BLaER1 treated with 17β-estradiol and CSF1 and Interleukin-3, amounts not matched to agents 10 nM and 100 nM (cell line): ENCODE data around the gene CYP2W1.

Experiments used
- H3K27ac ChIP-seq, 11 experiments: shearing (Covaris generic); formaldehyde crosslinking; 2 replicates each; pipeline ENCODE4 v1.8.1; 2022
- H3K27me3 ChIP-seq, 11 experiments: shearing (Covaris generic); formaldehyde crosslinking; 2 replicates each; pipeline ENCODE4 v1.8.1; 2022
- H3K36me3 ChIP-seq, 11 experiments: shearing (Covaris generic); formaldehyde crosslinking; 2 replicates each; pipeline ENCODE4 v1.8.1; 2022
- H3K4me1 ChIP-seq, 10 experiments: shearing (Covaris generic); formaldehyde crosslinking; 2 replicates each; pipeline ENCODE4 v1.8.1; 2022
- H3K4me2 ChIP-seq, 11 experiments: shearing (Covaris generic); formaldehyde crosslinking; 2 replicates each; pipeline ENCODE4 v1.8.1; 2022
- H3K4me3 ChIP-seq, 10 experiments: shearing (Covaris generic); formaldehyde crosslinking; 2 replicates each; pipeline ENCODE4 v1.8.1; 2022
- H3K9ac ChIP-seq, 11 experiments: shearing (Covaris generic); formaldehyde crosslinking; 2 replicates each; pipeline ENCODE4 v1.8.1; 2022
- H3K9me3 ChIP-seq, 11 experiments: shearing (Covaris generic); formaldehyde crosslinking; replicated peaks in 1 of 11; 2 replicates each; pipeline ENCODE4 v1.8.1; 2022
- H4K20me1 ChIP-seq, 11 experiments: shearing (Covaris generic); formaldehyde crosslinking; 2 replicates each; pipeline ENCODE4 v1.8.1; 2022
- Cebpa-rat ChIP-seq, 11 experiments: shearing (Covaris generic); IDR thresholded peaks; 2 replicates each; pipeline ENCODE4 v1.8.1; 2022

Gene CYP2W1, protein sequence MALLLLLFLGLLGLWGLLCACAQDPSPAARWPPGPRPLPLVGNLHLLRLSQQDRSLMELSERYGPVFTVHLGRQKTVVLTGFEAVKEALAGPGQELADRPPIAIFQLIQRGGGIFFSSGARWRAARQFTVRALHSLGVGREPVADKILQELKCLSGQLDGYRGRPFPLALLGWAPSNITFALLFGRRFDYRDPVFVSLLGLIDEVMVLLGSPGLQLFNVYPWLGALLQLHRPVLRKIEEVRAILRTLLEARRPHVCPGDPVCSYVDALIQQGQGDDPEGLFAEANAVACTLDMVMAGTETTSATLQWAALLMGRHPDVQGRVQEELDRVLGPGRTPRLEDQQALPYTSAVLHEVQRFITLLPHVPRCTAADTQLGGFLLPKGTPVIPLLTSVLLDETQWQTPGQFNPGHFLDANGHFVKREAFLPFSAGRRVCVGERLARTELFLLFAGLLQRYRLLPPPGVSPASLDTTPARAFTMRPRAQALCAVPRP

GRCh38 chr7:983004-983615 lies at the start of gene CYP2W1:
CYP2W1 (plus strand) TSS chr7:983181; CDS start chr7:983212, 31 bp downstream.
- H3K4me1 ChIP-seq: peaks cover 42 to 100% (median 99%) of the 10 kb centered on the region in 10 experiments
- H3K9ac ChIP-seq: peak within 1 kb of the TSS in 9 of 11 experiments; percentile 16 to 70 (median 48); a peak in 16 of 22 replicates
- peaks cover 0 to 4% (median 0%) of the 10 kb centered on the region in 11 experiments; a peak in 1 of 22 replicates for H4K20me1 ChIP-seq
- TF ChIP-seq Cebpa-rat (IDR thresholded peaks at IDR 0.05): no peak
- H3K36me3 ChIP-seq: no peaks in the 10 kb centered on the region
- no peak within 1 kb of the TSS for H3K4me3 ChIP-seq
- no peaks in the 10 kb centered on the region for H3K9me3 ChIP-seq
- H3K27ac ChIP-seq: peak within 1 kb of the TSS in 8 of 11 experiments; percentile 37 to 95 (median 60); a peak in 15 of 22 replicates
- peaks cover 0 to 24% (median 0%) of the 10 kb centered on the region in 11 experiments; a peak in 4 of 22 replicates for H3K27me3 ChIP-seq
- H3K4me2 ChIP-seq: peak within 1 kb of the TSS; percentile 10 to 94 (median 66); a peak in 20 of 22 replicates

- Histone ChIP-seq H3K9me3 (peaks cover 0 to 11% (median under 1%) of the 10 kb centered on the region in 11 experiments; a peak in 18 of 22 replicates), H3K9ac (peak overlapping the region in 1 of 11 experiments; percentile 33; a peak in 3 of 22 replicates), H3K4me1 (peaks cover 62 to 91% (median 85%) of the 10 kb centered on the region in 10 experiments), H3K27me3 (no peaks in the 10 kb centered on the region), H3K4me3 (no peak overlapping the region), H3K4me2 (peak overlapping the region; percentile 1 to 92 (median 55); a peak in 18 of 22 replicates), H3K27ac (peak overlapping the region in 8 of 11 experiments; percentile 15 to 93 (median 31); a peak in 9 of 22 replicates), H4K20me1 (peaks cover 0 to 29% (median 18%) of the 10 kb centered on the region in 11 experiments; a peak in 12 of 22 replicates), H3K36me3 (peaks cover 6 to 55% (median 34%) of the 10 kb centered on the region in 11 experiments; a peak in 19 of 22 replicates)
- no peak for TF ChIP-seq Cebpa-rat (IDR thresholded peaks at IDR 0.05)
These were observed 48.4 kb upstream of the CYP2W1 start for GRCh38 chr7:934469-935163.

GRCh38 chr7:935164-935873 lies 47.7 kb upstream of the CYP2W1 start:
- Histone ChIP-seq H3K9ac (peak overlapping the region in 1 of 11 experiments; percentile 60; a peak in 3 of 22 replicates), H3K9me3 (peaks cover 7 to 18% (median 8%) of the 10 kb centered on the region in 11 experiments; a peak in 20 of 22 replicates), H3K4me2 (peak overlapping the region; percentile 45 to 92 (median 75); a peak in 20 of 22 replicates)

GRCh38 chr7:935874-936385 lies 47.1 kb upstream of the CYP2W1 start:
- peak overlapping the region in 10 of 11 experiments; percentile 34 to 93 (median 68); a peak in 19 of 22 replicates for H3K27ac ChIP-seq
- peaks cover 49 to 91% (median 84%) of the 10 kb centered on the region in 10 experiments for H3K4me1 ChIP-seq
- H3K27me3 ChIP-seq: 0 out of 22 replicates have a peak, but pooled peaks cover 0 to 2% (median 0%) of the 10 kb centered on the region in 11 experiments
- H3K36me3 ChIP-seq: peaks cover 12 to 60% (median 38%) of the 10 kb centered on the region in 11 experiments; a peak in 19 of 22 replicates
- peak overlapping the region in 7 of 11 experiments; percentile 13 to 67 (median 60); a peak in 11 of 22 replicates for H3K9ac ChIP-seq
- H4K20me1 ChIP-seq: peaks cover 0 to 29% (median 18%) of the 10 kb centered on the region in 11 experiments; a peak in 12 of 22 replicates
- TF ChIP-seq Cebpa-rat (IDR thresholded peaks at IDR 0.05): no peak
- no peak overlapping the region for H3K4me3 ChIP-seq
- peaks cover 11 to 22% (median 13%) of the 10 kb centered on the region in 11 experiments; a peak in 20 of 22 replicates for H3K9me3 ChIP-seq
- H3K4me2 ChIP-seq: peak overlapping the region; percentile 55 to 92 (median 75)

More at GRCh38 chr7:935164-935873, 47.7 kb upstream of the CYP2W1 start:
- Histone ChIP-seq H3K36me3 (peaks cover 12 to 60% (median 38%) of the 10 kb centered on the region in 11 experiments; a peak in 19 of 22 replicates), H3K27me3 (no peaks in the 10 kb centered on the region), H4K20me1 (peaks cover 0 to 29% (median 18%) of the 10 kb centered on the region in 11 experiments; a peak in 12 of 22 replicates), H3K4me3 (no peak overlapping the region), H3K4me1 (peaks cover 55 to 91% (median 85%) of the 10 kb centered on the region in 10 experiments), H3K27ac (peak overlapping the region in 6 of 11 experiments; percentile 32 to 93 (median 68); a peak in 6 of 22 replicates)
- TF ChIP-seq Cebpa-rat (IDR thresholded peaks at IDR 0.05): no peak

- peak overlapping the region; percentile 8 to 67 (median 54); a peak in 18 of 22 replicates for H3K9ac ChIP-seq
- H3K27ac ChIP-seq: peak overlapping the region; percentile 34 to 93 (median 66)
- no peak overlapping the region; a peak in 1 of 20 replicates for H3K4me3 ChIP-seq
These were observed 46.5 kb upstream of the CYP2W1 start for GRCh38 chr7:936386-937054.

DNA sequence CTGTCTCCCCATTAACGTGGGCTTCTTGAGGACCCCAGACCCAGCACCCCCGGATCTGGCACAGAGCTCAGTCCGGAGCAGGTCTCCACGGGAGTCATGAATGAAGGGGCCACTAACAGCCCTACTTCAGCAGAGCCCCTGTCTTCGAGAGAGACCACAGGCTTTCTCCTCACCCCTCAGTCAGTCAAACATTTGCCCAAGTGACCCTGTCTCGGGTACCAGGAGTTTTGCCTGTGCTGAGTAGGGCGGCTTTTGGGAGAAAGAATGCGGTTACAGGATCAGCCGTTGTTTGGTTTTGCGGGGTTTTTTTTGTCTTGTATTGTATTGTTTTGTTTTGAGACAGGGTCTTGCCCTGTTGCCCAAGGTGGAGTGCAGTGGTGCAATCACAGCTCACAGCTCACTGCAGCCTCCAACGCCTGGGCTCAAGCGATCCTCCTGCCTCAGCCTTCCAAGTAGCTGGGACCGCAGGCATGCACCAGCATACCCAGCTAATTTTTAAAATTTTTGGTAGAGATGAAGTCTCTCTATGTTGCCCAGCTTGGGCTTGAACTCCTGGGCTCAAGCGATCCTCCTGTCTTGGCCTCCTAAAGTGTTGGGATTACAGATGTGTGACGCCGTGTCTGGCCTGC lies 45.0 kb upstream of the CYP2W1 start:
- H3K4me2 ChIP-seq: peak overlapping the region in 9 of 11 experiments; percentile 10 to 92 (median 73); a peak in 14 of 22 replicates
- peaks cover 12 to 22% (median 15%) of the 10 kb centered on the region in 11 experiments; a peak in 21 of 22 replicates for H3K9me3 ChIP-seq
- peak in 4 of 11 experiments; percentile 21 to 75 (median 52); a peak in 3 of 22 replicates for TF ChIP-seq Cebpa-rat (IDR thresholded peaks at IDR 0.05)
- no peak overlapping the region for H3K4me3 ChIP-seq
- H3K27me3 ChIP-seq: peaks cover 0 to 13% (median 0%) of the 10 kb centered on the region in 11 experiments; a peak in 3 of 22 replicates
- H3K9ac ChIP-seq: peak overlapping the region in 5 of 11 experiments; percentile 12 to 25 (median 15); a peak in 6 of 22 replicates
- peak overlapping the region in 10 of 11 experiments; percentile 16 to 93 (median 52); a peak in 17 of 22 replicates for H3K27ac ChIP-seq
- H3K36me3 ChIP-seq: peaks cover 7 to 51% (median 30%) of the 10 kb centered on the region in 11 experiments; a peak in 19 of 22 replicates
- H3K4me1 ChIP-seq: peaks cover 29 to 84% (median 74%) of the 10 kb centered on the region in 10 experiments
- peaks cover 0 to 29% (median 16%) of the 10 kb centered on the region in 11 experiments; a peak in 12 of 22 replicates for H4K20me1 ChIP-seq

More at GRCh38 chr7:936386-937054, 46.5 kb upstream of the CYP2W1 start:
- TF ChIP-seq Cebpa-rat (IDR thresholded peaks at IDR 0.05): no peak
- Histone ChIP-seq H3K4me1 (peaks cover 44 to 91% (median 83%) of the 10 kb centered on the region in 10 experiments), H4K20me1 (peaks cover 0 to 29% (median 18%) of the 10 kb centered on the region in 11 experiments; a peak in 12 of 22 replicates), H3K4me2 (peak overlapping the region; percentile 55 to 92 (median 75)), H3K9me3 (peaks cover 12 to 22% (median 15%) of the 10 kb centered on the region in 11 experiments; a peak in 20 of 22 replicates), H3K27me3 (peaks cover 0 to 8% (median 0%) of the 10 kb centered on the region in 11 experiments; a peak in 1 of 22 replicates), H3K36me3 (peaks cover 12 to 60% (median 38%) of the 10 kb centered on the region in 11 experiments; a peak in 19 of 22 replicates)
